ENCODE results near the gene PRKCZ.
"Not testable (repeated sequence)": the region's sequence is repeated elsewhere in the genome, so short reads cannot be mapped to it uniquely, and the experiment has no call there.

PRKCZ gene

DNA sequence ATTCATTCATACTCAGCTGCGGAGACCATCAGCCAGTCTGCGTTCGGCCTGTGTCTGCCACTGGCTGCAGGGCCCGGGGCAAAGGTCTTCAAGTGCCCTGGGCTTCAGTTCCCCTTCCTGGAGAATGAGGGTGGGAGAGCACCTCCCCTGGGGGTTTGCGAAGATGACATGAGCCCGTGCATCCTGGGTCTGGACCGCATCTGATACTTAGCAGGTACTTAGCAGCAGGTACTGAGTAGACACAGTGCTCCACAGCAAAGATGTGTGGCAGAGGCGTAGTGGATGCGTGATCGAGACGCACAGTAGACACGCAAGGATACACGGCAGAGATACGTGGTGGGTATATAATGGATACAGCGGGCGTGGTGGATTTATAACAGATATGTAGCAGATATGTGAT is 51.3 kb downstream of the PRKCZ start:
- no peak for DNase-seq (ENCODE audit: low read depth)

DNA sequence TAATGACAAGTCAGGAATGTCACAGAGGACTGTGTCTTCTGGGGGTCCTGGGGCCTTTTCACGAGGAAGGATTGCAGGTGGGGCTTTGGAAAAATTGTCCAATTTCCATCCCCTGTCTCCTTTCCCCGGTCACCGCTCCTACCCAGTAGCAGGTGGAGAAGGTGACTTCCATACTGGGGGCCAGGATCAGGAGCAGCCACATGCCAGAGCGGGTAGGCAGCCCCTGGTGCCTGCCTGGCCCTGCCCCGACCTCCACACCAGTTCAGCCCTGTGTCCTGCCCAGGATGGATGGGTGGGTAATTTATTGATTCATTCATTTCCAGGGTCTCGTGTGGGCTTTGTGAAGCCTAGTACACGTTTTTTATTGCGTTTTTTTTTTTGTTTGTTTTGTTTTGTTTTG is 51.7 kb downstream of the PRKCZ start:
- no peak for DNase-seq (ENCODE audit: low read depth)

- DNase-seq (ENCODE audit: low read depth): no peak
These were observed 52.5 kb downstream of the PRKCZ start for GRCh38 chr1:2102753-2103152.

GRCh38 chr1:2103266-2103900 is 53.2 kb downstream of the PRKCZ start:
- no peak for DNase-seq (ENCODE audit: low read depth)

DNA sequence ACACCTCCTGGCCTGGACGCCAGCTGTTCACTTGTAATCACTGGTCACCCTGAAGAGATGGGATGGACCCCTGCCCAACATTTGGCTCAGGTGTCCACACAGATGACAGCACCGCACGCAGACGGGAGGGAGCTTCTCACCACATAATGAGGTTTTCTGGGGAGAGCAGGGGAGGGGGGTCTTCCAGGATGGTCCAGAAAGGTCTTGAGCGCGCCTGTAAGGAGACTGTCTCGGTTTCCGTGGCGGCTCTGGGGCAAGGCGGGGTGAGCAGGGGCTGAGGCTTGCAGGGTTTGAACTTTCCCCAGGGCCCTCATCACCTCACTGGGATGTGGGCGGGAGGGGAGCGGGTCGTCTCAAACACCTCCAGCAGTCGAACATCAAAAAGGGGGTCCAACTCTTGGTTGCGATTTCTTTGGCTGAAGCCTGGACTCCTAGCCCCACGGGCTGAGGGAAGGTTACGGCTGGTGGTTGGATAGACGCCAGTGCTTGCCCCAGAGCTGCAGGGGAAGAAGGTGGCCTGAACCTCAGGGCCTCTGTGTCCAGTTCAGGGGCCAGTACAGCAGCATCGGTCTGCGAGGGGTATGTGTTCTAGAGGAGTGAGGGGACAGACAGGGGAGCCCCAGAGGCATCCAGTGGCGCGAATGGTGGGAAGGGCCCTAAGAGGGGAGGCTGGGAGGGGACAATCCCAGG is 53.8 kb downstream of the PRKCZ start:
- no peak for DNase-seq (ENCODE audit: low read depth)

DNA sequence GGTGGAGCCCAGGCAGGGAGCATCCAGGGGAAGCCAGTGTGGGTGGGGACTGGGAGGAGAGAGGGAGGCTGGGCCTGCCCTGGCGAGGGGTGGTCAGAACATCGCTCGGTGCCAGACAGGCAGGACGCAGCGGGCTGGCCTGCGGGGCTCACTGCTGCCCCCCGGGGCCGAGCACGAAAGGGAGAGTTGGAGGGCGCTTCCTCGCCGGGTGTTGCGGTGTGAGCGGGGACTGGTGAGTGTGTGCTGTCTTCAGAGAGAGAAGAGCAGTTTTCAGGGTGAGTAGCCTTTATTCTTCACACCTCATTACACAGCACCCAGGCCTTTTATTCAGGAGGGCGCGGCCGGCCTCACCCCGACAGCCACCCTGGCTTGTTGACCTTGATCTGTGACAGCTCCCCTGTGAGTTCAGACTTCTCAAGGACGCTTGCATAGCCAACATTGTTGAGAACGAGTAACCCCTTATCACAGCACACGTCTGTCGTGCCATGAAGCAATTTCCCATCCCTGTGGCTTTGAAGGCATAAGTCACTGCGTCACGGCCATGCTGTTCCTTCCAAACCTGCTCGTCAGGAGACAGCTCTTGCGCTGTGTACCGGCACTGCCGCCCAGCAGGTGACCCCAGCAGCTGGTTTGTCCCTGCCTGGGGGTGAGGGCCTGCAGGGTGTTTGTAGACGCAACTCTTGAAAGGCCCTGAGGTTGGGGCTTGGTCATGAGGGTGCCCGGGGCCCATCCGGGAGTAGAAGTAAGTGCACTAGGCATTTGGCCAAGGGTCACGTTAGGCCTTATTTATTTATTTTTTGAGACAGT is 54.6 kb downstream of the PRKCZ start:
- no peak for DNase-seq (ENCODE audit: low read depth)

DNA sequence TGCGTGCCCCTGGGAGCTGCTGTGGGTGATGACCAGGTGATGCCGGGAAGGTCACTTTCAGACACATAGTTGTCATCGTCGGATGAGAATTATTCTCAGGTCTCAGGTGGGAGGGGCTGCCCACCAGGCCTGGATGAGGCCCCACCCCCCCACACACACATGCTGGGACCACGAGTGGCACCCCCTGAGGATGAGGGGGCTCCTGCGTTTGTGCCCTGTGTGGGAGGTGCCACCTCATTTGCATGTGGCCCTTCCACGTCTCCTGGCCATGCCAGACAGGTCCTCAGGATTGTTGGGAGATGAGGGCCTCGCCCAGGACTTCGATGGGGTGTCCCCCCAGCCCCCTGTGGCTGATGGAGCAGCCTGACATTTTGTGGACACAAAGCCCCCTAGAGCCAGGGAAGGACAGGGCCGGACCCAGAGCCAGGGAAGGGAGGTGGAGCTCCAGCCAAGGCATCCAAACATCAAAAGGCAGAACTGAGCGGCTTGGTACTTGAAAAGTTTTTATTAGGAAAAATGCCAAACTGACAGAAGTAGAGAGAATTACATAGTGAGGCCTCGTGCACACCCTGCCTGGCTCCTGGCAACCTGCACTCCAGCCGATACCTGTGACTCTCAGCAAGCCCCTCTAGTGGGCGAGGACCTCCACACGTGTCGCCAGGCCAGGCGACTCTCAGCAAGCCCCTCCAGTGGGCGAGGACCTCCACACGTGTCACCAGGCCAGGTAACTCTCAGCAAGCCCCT is 55.7 kb downstream of the PRKCZ start:
- no peak for DNase-seq (ENCODE audit: low read depth)

GRCh38 chr1:2106659-2107405 is 56.6 kb downstream of the PRKCZ start:
- no peak for DNase-seq (ENCODE audit: low read depth)

DNA sequence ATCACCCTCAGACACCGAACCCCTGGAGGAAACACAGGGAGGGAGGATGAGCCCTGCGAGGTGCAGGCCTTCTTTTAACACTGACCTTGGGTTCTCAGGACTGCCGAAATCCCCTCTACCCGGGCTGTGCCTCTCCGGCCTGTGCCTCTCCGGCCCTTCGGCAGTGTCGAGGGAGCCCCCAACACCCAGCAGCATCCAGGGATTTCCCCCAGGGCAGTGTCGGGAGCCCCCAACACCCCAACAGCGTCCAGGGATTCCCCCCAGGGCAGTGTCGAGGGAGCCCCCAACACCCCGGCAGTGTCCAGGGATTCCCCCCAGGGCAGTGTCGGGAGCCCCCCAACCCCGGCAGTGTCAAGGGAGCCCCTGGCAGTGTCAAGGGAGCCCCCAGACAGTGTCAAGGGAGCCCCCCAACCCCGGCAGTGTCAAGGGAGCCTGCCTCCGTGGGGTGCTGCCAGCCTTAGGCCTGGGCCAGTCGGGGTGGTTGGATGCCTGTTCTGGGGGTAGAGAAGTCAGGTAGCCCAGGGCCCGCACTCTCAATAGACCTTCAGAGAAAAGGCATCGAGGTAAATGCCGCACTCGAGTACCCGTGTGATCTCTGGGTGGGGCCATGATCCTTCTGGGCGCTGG is 57.5 kb downstream of the PRKCZ start:
- no peak for DNase-seq (ENCODE audit: low read depth)

DNA sequence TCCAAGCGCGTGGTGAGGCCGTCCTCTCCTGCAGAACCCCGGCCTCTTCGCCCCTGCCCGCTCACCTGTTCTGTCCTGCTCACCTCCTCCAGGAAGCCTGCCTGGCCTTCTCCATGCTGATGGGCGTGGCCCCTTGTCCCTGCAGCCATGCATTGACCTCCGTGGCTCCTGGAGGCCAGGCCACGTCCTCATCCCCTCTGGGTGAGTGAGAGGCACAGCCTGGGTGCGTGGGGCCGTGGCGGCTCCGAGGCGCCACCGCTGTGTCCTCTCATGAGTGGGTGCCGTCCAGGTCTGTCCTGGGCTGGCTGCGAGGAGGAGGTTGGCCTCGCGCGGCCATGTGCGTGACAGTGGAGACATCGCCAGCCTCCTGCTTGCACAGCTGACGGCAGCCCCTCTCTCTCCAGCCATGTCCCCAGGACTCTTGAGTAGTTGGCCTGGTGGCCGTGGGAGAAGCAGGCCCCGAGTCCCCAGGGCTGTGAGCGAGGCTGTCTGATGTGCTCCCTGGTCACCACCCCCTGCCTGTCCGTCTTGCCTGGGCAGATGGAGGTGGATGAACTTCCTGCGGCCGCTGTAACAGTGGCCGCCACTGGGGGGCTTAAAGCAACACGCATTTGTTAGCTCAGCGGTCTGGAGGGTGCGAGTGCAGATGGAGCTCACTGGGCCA is 58.1 kb downstream of the PRKCZ start:
- DNase-seq (ENCODE audit: low read depth): no peak

DNA sequence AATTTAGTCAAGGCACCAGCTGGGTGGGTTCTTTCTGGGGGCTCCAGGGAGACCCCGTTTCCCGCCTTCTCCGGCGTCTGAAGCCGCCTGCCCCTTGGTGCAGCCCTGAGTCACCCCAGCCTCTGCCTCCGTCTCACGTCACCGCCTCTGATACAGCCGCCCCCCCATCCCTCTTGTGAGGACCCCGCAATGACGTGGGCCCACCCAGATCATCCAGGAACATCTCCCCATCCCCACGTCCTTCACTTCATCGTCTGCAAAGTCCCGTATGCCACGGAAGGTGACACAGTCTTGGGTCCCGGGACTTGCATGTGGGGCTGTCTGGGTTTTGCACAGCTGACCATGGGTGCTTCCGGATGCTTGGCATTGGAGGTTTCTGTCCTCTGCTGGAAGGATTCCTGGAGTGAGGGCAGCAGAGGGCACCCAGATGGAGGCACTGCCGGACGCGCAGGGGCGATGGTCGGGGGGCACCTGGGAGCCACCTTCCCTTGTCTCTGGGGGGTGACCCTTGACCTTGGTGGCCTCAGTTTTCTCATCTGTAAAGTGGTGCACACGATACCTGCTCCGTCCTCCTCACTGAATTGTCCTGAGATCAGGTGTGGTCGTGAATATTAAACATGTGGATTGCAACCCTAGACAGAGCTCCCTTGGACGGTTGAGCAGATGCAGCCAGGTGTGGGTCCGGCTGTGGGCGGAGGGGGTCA is 58.8 kb downstream of the PRKCZ start:
- no peak for DNase-seq (ENCODE audit: low read depth)

DNA sequence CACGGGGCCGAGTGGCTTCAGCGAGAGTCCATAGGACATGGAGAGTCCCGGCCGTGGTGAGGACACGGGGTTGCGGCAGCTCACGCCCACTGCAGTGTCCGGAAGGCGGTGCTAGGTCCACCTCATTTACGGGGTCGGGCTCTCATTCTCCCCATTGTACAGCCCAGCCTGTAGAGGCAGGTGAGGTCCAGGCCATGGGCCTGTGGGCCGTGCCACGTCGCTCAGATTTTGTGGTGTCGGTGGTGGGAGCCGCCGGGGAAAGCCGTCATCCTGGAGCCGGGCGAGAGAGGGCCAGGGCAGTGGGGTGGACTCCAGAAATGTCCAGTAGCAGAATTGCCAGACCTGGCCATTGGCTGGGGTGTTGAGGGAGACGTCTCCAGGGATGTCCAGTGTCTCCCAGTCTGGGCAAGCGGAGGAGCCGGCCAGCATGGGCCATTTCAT is 59.4 kb downstream of the PRKCZ start:
- no peak for DNase-seq (ENCODE audit: low read depth)

DNA sequence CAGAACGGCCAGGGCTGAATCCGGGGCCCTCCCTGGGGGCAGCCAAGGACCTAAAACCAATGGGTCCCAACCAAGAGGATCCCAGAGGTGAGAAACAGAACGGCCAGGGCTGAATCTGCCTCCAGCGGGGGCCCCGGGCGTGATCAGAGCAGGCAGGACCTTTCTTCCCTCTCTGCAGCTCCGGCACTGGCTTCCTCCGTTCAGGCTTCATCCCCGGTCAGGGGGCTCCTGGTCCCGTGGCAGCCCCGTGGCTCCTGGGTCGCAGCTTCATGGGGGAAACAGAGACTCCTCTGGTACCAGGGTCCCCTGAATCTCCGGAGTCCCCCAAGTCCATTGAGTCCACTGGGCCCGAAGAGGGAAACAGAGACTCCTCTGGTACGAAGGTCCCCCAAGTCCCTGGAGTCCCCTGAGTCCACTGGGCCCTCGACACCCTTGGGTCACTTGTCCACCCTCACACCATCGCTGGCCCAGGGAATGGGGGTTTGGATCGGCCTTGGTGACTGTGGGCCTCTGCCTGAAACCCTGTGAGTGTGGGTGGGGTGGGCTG is 60.1 kb downstream of the PRKCZ start:
- no peak for DNase-seq (ENCODE audit: low read depth)

DNA sequence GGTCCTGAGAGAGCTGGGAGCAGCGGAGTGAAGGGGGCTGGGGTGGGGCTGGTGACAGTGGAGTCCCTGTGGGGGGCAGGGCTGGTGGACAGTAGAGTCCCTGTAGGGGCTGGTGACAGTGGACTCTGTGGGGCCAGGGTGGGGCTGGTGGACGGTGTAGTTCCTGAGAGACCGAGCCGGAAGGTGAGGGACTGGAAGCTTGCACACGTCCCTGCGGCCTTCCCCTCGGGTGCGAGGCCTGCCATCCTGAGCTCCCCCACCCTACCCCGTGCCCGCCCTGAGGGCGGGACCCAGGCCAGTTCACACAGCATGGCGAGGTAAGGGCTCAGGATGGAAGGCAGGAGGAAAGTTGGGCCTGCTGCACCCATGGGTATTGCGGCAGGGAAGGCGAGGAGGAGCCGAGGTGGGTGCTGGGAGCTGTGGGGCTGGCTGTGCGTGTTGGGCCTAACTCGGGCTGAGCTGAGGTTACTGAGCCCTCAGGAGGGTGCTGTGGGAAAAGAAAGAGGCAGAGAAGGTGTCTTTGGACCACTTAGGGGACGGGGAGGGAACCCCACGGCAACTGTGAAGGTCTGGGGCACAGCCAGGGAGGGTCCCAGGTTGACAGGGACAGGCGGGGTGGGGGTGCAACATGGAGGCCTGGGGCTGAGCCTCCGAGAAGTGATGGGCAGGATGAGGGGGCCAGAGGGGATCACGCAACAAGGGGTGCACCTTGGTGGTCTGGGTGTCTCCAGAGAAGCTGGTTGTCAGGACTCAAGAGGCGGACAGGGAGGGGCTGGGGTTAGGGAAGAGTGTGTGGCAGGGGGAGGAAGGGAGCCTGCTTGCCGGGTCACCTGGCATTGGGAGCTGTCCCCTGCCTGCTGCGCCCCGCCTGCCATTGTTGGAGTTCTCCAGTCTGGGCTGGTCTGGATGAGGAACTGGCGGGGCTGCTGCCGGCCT is 60.8 kb downstream of the PRKCZ start:
- DNase-seq (ENCODE audit: low read depth): no peak

DNA sequence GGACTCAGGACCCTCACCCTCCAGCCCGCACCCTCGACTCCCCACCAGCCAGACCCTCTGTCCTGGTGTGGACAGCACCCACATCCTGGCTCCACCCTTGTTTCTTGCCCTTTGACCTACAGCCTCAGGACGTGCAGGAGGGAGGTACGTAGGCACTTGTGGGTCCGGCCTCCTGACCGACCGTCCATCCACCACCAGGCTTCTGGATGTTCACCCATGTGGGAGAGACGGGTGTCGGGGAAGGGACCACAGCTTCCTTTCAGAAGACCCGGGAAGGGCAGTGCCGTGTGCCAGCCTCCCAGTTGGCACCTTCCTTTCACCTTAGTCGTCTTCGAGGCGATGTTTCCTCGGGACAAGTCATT is 61.4 kb downstream of the PRKCZ start:
- no peak for DNase-seq (ENCODE audit: low read depth)

GRCh38 chr1:2112280-2112701 is 62.1 kb downstream of the PRKCZ start:
- no peak for DNase-seq (ENCODE audit: low read depth)

GRCh38 chr1:2113620-2114135 is 63.5 kb downstream of the PRKCZ start:
- DNase-seq (ENCODE audit: low read depth): no peak

- DNase-seq (ENCODE audit: low read depth): not testable (repeated sequence)
These were observed 64.4 kb downstream of the PRKCZ start for GRCh38 chr1:2114635-2115007.

Data from stimulated activated CD8-positive, alpha-beta memory T cell treated with anti-CD3 and anti-CD28 coated beads, Interleukin-4, amount 100 ng/mL, for 24 hours (primary cell).